HG03066 (cell line): ENCODE data around the gene NPAS3.

ENCODE experiments used
- ATAC-seq: cut with Tn5 transposase; IDR thresholded peaks from one replicate; pipeline ENCODE4 v1.9.1; 2021; ENCODE audit warnings: low read depth; ENCODE audit not compliant: unreplicated experiment

NPAS3 gene

DNA sequence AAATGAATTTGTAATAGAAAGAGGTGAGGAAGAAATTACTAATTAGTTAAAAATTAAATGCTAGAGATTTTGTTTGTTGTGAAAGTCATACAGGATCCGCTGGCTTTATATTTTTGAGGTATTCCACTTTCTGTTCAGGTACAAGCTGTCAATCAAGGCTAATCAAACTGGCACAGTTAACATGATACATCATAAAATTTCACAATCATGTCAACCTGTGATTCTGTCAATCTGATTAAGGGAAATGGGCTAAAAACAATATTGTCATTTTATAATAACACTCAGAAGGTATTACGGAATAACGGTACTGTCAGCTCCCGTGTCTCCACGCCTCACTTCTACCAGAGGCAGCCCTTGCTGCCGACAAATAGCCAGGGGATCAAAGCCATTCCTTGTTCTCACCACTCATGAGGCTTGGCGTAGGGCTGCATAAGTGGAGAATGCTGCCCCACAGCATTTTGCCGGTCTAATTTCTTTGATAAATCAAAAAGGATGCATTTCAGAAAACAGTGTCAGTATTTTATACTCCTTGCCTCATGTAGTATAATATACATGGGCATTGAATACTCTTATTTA is 352.9 kb downstream of the NPAS3 start:
- no peak for ATAC-seq

- ATAC-seq = no peak
Measured at GRCh38 chr14:33294419-33294818, 355.7 kb downstream of the NPAS3 start.

DNA sequence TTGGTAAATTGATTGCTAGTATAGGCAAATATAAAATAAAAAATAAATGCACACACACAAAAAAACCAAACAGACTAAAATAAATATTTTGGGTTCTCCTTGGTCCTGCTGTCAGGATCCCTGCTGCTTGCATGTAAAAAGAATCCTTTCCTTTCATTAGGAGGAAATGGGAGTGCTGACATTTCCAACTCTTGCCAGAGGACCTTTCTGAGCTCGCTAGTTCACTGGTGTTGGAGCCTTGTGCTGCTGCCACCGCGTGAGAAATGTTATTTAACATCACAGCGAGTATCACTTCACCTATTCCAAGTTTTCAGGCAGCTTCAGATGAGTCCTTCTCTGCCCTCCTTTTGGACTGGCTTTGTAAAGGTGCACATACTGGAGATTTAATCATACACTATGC is 358.9 kb downstream of the NPAS3 start:
- no peak for ATAC-seq

GRCh38 chr14:33307691-33308251 is 369.1 kb downstream of the NPAS3 start:
- no peak for ATAC-seq

- ATAC-seq = no peak
Measured at GRCh38 chr14:33309106-33309505, 370.4 kb downstream of the NPAS3 start.

DNA sequence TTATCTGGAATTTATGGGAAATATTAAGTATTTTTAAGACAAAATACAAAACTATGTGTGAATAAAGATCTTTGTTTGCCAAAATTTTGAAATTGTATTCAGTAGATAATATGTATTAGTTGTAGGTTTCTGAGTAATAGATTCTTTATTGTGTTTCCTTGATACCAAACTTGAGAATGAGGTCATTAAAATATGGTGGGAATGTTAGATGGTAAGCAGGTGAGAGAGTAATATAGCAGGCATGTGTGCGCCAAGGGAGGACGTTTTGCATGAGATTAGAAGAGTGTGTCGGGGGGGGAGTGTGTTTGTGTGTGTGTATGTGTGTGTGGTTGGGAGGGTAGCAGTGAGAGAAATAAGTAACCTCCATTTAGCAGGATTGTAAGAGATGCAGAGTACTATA is 376.5 kb downstream of the NPAS3 start:
- no peak for ATAC-seq

DNA sequence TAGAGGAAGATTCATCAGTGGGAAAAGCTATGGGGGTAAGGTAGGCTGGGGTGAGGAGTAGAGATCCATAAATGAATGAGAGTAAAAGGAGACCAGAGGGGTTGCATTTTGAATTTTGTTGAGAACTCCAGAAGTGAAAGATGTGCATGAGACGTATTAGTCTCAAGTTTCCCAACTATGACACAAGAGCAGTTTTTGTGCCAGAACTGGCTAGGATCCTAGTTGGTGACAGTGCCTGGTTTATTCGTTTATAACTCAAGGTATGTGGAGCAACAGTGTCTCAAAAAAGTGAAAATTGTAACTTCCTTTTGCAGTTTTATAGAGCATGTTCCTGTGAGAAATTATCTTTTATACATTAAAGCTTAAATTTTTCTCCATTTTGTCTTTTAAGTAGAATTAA is 377.0 kb downstream of the NPAS3 start:
- ATAC-seq = no peak

DNA sequence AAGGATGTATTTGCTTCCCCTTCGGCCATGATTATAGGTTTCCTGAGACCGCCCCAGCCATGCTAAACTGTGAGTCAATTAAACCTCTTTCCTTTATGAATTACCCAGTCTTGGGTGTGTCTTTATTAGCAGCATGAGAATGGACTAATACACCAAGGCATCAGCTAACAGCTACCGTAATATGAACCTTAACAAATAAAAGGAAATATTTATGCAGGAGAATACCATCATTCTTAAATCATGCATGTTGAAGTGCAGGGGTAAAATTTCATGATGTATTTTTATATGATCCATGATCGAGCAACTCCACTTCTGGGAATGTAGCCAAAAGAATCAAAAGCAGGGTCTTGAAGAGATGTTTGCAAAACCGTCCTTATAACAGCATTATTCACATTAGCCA is 379.0 kb downstream of the NPAS3 start:
- no peak for ATAC-seq

GRCh38 chr14:33323979-33324378 is 385.3 kb downstream of the NPAS3 start:
- no peak for ATAC-seq

- ATAC-seq = no peak
Measured at GRCh38 chr14:33331176-33331949, 392.7 kb downstream of the NPAS3 start.

DNA sequence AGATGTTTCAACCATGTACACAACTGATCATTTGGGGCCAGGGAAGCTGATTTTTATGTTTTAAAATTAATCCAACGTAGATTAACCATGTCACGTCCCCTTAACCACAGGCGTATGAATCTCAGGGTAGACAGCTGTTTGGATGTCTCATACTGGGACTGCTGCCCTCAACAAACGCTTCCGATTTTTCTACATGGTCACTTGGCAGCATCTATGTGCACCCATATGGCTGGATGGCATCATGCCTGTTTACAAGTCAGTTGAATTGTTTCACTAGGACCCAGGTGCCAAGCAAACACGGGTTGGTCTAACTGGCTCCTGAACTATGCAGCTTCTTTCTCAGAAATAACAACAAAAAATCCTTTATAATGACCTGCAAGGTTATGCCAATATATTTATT is 393.8 kb downstream of the NPAS3 start:
- no peak for ATAC-seq

DNA sequence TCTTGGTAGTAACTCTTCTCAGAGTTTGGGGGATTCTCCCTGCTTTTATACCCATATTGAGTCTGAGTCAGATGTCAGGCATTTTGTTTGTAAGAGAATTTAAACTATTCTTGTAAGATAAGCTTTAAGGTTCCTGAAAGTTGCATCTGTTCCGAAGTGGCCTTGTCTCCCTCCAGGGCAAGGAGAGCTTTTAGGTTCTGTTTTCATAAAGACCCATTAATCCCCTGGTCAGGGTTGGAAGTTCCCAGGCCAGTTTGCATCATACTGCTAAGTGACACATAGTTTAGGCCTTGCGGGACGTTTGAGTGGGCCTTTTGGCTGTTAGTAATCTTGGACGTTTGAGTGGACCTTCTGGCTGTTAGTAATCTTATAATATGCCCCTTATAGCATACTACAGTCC is 396.7 kb downstream of the NPAS3 start:
- no peak for ATAC-seq

DNA sequence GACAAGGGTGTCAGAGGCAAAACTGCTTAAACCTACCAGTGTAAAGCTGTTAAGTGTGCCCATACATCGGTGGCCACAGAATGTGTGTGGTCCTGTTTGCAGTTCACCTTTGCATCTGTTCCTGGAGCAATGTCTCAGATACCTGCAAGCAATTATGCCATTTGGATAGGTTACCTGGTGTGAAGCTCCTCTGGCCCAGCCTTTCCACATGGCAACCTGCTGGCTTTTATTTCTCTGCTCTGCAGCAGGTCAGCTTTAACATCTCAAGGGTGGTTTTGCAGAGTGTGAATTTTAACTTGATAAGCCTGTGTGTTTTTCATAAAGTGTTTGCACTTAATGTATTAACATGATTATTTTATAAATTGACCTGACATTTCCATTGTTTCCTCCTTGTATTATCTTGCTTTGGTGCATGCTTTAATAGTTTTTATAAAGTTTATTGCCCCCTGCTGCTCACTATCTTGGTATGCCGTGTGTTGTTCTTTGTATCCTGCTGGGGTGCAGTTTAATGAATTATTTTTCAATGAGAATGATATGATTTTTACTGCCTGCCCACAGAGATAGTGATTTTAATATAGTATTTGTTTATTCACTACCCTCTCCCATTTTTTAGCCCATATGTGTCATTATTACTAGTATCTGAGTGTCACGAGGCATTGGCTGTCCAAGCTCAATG is 403.8 kb downstream of the NPAS3 start:
- ATAC-seq = no peak

- no peak for ATAC-seq
Measured at GRCh38 chr14:33343016-33343415, 404.3 kb downstream of the NPAS3 start.

DNA sequence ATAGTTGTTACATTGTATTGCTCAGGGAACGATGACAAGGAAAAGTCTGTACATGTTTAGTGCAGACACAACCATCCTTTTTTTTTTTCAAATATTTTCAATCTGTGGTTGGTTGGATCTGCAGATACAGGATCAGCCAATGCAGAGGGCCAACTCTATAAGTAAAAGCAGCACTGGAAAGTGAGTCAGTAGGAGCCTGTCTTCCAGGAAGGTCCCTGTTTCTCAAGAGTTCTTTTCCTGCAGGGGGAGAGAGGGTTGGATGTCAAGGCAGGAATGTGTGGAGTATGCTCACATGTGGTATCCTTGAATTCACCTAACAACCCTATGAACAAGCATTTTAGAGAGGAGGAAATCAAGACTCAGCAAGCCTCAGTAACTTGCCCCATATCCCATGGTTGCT is 409.1 kb downstream of the NPAS3 start:
- ATAC-seq = no peak

DNA sequence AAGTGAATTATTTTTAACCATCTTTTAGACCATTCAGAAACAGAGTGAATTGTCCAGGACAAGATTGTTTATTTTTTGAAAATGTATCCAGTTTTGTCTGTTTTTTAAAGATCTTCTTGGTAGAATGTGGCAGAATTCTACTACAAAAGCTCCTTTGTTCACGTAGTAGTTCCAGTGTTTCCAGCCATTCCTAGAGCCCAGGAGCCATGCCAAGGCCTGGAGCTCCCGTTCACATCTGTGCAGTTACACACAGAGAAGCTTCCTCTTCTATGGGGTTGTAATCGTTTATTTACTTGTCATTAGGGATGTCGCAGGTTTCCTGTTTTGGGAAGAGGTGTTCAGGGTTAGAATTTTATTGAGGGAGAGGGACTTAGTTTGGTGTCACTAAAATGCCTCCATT is 409.8 kb downstream of the NPAS3 start:
- no peak for ATAC-seq

DNA sequence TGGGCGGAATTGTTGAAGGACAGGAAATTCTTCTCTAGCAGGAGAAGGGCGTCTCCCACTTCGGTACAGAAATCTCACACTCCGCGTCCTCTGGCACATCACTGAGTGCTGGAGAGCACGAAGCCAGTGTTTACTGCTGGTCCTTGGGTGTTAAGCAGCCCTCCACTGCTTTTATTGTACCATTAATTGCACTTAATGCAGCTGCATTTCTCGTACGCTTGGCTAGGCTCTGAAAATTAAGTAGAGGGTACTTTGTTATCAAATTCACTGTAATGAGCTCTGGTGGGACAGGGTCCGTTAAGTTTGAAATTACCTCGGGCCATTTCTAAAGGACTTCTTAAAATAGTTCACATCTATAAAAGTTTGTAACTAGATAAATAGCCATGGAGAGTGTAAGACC is 411.2 kb downstream of the NPAS3 start:
- ATAC-seq = no peak

- ATAC-seq = no peak
Measured at GRCh38 chr14:33350366-33350990, 411.8 kb downstream of the NPAS3 start.

- ATAC-seq = no peak
Measured at GRCh38 chr14:33352821-33353220, 414.1 kb downstream of the NPAS3 start.

DNA sequence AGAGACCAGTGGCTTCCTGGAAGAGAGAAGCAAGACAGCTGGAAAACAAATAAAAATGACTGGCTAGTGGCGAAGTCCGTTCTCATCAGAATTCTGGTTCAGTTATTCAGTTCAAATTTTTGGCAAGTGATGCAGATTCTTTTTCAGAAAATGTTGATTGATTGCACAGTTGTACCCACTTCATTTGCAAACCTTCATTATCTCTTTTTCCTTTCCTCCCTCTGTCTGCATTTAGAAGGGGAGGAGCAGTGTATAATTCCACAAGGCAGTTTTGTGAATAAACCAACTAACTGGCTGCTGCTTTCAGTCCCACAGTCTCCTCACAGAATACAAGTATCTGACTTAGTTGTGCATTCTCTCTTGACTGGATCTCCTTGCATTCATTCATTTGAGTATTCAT is 417.5 kb downstream of the NPAS3 start:
- ATAC-seq = no peak
